ENCODE measurements around the gene CYP2W1. TPM values are rescaled to one million over a fixed set of nuclear protein-coding genes. Genes with fewer than 3 reads are reported as not detected.

The CYP2W1 gene
- total RNA-seq, 1 donor from 2014 or later = not detected

GRCh38 chr7:967361-968082 is 15.5 kb upstream of the CYP2W1 start:
- no peak overlapping the region for H3K27ac ChIP-seq (ENCODE audit: low read depth, low read length)
- no peak overlapping the region for H3K9ac ChIP-seq (ENCODE audit: low read length)
- H3K4me2 ChIP-seq (ENCODE audit: low read length) = no peak overlapping the region
- H3K4me1 ChIP-seq (ENCODE audit: insufficient read depth, low read length) = no peaks in the 10 kb centered on the region
- Mint-ChIP-seq H3K4me3 (ENCODE audit: unreplicated experiment) (no peak overlapping the region), H3K36me3 (ENCODE audit: low read depth, unreplicated experiment) (peaks cover 11% of the 10 kb centered on the region), H3K27ac (ENCODE audit: unreplicated experiment) (no peak overlapping the region), H3K27me3 (ENCODE audit: low read depth, unreplicated experiment) (no peaks in the 10 kb centered on the region), H3K4me1 (ENCODE audit: low read depth, unreplicated experiment) (peaks cover 6% of the 10 kb centered on the region), H3K9me3 (ENCODE audit: unreplicated experiment) (no peaks in the 10 kb centered on the region)
- TF ChIP-seq, protein P1, sequence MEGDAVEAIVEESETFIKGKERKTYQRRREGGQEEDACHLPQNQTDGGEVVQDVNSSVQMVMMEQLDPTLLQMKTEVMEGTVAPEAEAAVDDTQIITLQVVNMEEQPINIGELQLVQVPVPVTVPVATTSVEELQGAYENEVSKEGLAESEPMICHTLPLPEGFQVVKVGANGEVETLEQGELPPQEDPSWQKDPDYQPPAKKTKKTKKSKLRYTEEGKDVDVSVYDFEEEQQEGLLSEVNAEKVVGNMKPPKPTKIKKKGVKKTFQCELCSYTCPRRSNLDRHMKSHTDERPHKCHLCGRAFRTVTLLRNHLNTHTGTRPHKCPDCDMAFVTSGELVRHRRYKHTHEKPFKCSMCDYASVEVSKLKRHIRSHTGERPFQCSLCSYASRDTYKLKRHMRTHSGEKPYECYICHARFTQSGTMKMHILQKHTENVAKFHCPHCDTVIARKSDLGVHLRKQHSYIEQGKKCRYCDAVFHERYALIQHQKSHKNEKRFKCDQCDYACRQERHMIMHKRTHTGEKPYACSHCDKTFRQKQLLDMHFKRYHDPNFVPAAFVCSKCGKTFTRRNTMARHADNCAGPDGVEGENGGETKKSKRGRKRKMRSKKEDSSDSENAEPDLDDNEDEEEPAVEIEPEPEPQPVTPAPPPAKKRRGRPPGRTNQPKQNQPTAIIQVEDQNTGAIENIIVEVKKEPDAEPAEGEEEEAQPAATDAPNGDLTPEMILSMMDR (IDR thresholded peaks at IDR 0.05; ENCODE audit: insufficient read depth, low read depth, low read length) = no peak
- no peak for TF ChIP-seq EZH2 (IDR thresholded peaks at IDR 0.05; ENCODE audit: insufficient read depth, low read length)
- no peak for DNase-seq (ENCODE audit: low read depth)
- H3K36me3 ChIP-seq (ENCODE audit: insufficient read depth, low read length) = peaks cover 20% of the 10 kb centered on the region
- H3K27me3 ChIP-seq (ENCODE audit: insufficient read depth, low read length) = no peaks in the 10 kb centered on the region
- H3K79me2 ChIP-seq (ENCODE audit: insufficient read depth, low read length) = peaks cover 31% of the 10 kb centered on the region
- no peak for FAIRE-seq
- H3K4me3 ChIP-seq (ENCODE audit: insufficient read depth, low read depth, low read length) = no peak overlapping the region
- peaks cover 56% of the 10 kb centered on the region for H4K20me1 ChIP-seq (ENCODE audit: insufficient read depth, low read length)
- no peaks in the 10 kb centered on the region for H3K9me3 ChIP-seq (ENCODE audit: insufficient read depth, low read depth, low read length)
- H2AFZ ChIP-seq (ENCODE audit: low read depth, low read length) = no peak overlapping the region

GRCh38 chr7:968205-969105 is 14.5 kb upstream of the CYP2W1 start:
- Mint-ChIP-seq H3K36me3 (ENCODE audit: low read depth, unreplicated experiment) (peaks cover 11% of the 10 kb centered on the region), H3K4me3 (ENCODE audit: unreplicated experiment) (no peak overlapping the region), H3K27me3 (ENCODE audit: low read depth, unreplicated experiment) (no peaks in the 10 kb centered on the region), H3K4me1 (ENCODE audit: low read depth, unreplicated experiment) (peaks cover 6% of the 10 kb centered on the region), H3K27ac (ENCODE audit: unreplicated experiment) (no peak overlapping the region), H3K9me3 (ENCODE audit: unreplicated experiment) (no peaks in the 10 kb centered on the region)
- no peak overlapping the region for H3K27ac ChIP-seq (ENCODE audit: low read depth, low read length)
- H3K4me3 ChIP-seq (ENCODE audit: insufficient read depth, low read depth, low read length) = no peak overlapping the region
- no peak for DNase-seq (ENCODE audit: low read depth)
- peaks cover 41% of the 10 kb centered on the region for H3K79me2 ChIP-seq (ENCODE audit: insufficient read depth, low read length)
- no peaks in the 10 kb centered on the region for H3K27me3 ChIP-seq (ENCODE audit: insufficient read depth, low read length)
- TF ChIP-seq, protein P1 (IDR thresholded peaks at IDR 0.05; ENCODE audit: insufficient read depth, low read depth, low read length) = no peak
- no peak for TF ChIP-seq EZH2 (IDR thresholded peaks at IDR 0.05; ENCODE audit: insufficient read depth, low read length)
- peaks cover 28% of the 10 kb centered on the region for H3K36me3 ChIP-seq (ENCODE audit: insufficient read depth, low read length)
- no peak overlapping the region for H2AFZ ChIP-seq (ENCODE audit: low read depth, low read length)
- H3K4me2 ChIP-seq (ENCODE audit: low read length) = no peak overlapping the region
- no peaks in the 10 kb centered on the region for H3K4me1 ChIP-seq (ENCODE audit: insufficient read depth, low read length)
- H3K9me3 ChIP-seq (ENCODE audit: insufficient read depth, low read depth, low read length) = no peaks in the 10 kb centered on the region
- peaks cover 65% of the 10 kb centered on the region for H4K20me1 ChIP-seq (ENCODE audit: insufficient read depth, low read length)
- FAIRE-seq = no peak
- H3K9ac ChIP-seq (ENCODE audit: low read length) = no peak overlapping the region
